Left colon (tissue), 2 donors: ENCODE data around the gene KRTAP5-6. TPM values are rescaled to one million over a fixed set of nuclear protein-coding genes. Genes with fewer than 3 reads are reported as not detected.

Source experiments
- ATAC-seq: fragments of 200-7000 bp; cut with Tn5 transposase; one replicate; pipeline ENCODE4 v1.9.1; 2020; ENCODE audit warnings: mild to moderate bottlenecking, moderate library complexity
- DNase-seq, 2 donors: peaks; one replicate each; pipeline ENCODE4 v3.0.0-alpha.2; 2020
- intact Hi-C, 2 donors: fragments of 100-400 bp; cut with DNase I in 1 of 2; cut with micrococcal nuclease in 1 of 2; formaldehyde crosslinking; loops; one replicate each; pipeline versions ENCODE4 v1.11.2 to v1.14.0; 2022; cut with DNase I, micrococcal nuclease
- total RNA-seq, 2 donors: library from RNA; stranded (reverse); fragmentation: NEBNext Ultra II Directional; extraction: Animal tissue kit (Norgen Biotek cat#: 25700); gene quantifications; one replicate each; pipeline ENCODE4 v1.2.1, GENCODE V29; 2021
- donor health status: DM: no; HTN: no; CAD: no.
- donor health status: DM: yes; HTN: yes; CAD: no.

The KRTAP5-6 gene
- total RNA-seq, 2 donors from 2014 or later, result not detected

- DNase-seq (no peak), ATAC-seq (no peak)
- intact Hi-C loops, result loop anchor here in 1 of 2 donors (5.0 kb wide), 1 partner anchor 139 kb away; the partner anchor contains the start of gene SYT8
Observed at GRCh38 chr11:1692708-1693326, 4.2 kb upstream of the KRTAP5-6 start.

DNA sequence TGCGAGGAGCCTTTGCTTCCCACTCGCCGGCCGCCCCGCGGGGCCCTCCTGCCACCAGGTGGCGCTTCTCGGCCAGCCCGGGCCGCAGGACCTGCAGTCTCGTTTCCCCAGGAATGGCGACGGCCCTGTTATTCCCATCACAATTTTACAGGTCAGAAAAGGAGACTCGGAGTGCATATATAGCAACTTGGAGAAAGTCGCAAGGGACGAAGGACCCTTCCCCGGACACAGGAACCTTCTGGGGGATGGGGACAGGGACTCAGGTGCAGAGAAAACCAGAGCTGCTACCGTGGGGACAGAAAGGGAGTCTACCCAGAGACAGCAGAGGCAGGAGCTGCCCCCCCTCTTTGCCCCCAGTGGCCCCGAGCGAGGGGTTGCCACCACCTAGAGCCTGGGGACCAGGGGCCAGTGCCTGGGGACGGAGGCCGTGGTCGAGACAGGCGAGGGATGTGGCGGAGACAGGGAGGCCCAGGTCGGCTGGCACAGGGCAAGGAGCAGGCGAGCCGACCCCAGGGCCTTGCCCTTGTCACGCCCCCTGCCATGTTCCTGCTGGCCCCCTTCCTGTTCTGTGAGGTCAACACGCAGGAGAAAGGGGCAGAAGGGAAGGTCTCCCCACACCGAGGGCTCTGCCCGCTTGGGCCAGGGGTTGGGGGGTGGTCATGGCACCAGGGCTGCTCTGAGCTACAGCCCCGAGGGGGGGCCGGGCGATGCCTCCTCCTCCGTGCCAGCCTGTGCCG, 3.5 kb upstream of the KRTAP5-6 start:
- peak; percentile 55 to 80 for DNase-seq
- intact Hi-C loops, result loop anchor here (2.0 to 5.0 kb wide), 2 partner anchors 139 kb away; partner anchors contain the start of gene SYT8 (in 1 of the 2)
- ATAC-seq, result peak; percentile 81

- intact Hi-C loops, result loop anchor here (2.0 to 5.0 kb wide), 2 partner anchors 138 to 139 kb away; partner anchors contain the start of gene SYT8 (in 1 of the 2)
- DNase-seq (peak; percentile 78 to 96), ATAC-seq (peak; percentile 94)
Observed at GRCh38 chr11:1694064-1694845, 2.7 kb upstream of the KRTAP5-6 start.

GRCh38 chr11:1694846-1695547, 2.0 kb upstream of the KRTAP5-6 start:
- DNase-seq (no peak), ATAC-seq (no peak)

GRCh38 chr11:1695548-1696108, 1.4 kb upstream of the KRTAP5-6 start:
- DNase-seq (no peak), ATAC-seq (no peak)
- intact Hi-C loops, result loop anchor here in 1 of 2 donors (2.0 kb wide), 1 partner anchor 137 kb away; no protein-coding TSS in a partner anchor

More at GRCh38 chr11:1694846-1695547, 2.0 kb upstream of the KRTAP5-6 start:
- intact Hi-C loops, result loop anchor here (2.0 to 5.0 kb wide), 2 partner anchors 137 to 138 kb away; partner anchors contain the start of gene SYT8 (in 1 of the 2)

GRCh38 chr11:1699771-1700170, 2.8 kb downstream of the KRTAP5-6 start:
- intact Hi-C loops, result no loop called here
- DNase-seq, result no peak
- ATAC-seq, result no peak

DNA sequence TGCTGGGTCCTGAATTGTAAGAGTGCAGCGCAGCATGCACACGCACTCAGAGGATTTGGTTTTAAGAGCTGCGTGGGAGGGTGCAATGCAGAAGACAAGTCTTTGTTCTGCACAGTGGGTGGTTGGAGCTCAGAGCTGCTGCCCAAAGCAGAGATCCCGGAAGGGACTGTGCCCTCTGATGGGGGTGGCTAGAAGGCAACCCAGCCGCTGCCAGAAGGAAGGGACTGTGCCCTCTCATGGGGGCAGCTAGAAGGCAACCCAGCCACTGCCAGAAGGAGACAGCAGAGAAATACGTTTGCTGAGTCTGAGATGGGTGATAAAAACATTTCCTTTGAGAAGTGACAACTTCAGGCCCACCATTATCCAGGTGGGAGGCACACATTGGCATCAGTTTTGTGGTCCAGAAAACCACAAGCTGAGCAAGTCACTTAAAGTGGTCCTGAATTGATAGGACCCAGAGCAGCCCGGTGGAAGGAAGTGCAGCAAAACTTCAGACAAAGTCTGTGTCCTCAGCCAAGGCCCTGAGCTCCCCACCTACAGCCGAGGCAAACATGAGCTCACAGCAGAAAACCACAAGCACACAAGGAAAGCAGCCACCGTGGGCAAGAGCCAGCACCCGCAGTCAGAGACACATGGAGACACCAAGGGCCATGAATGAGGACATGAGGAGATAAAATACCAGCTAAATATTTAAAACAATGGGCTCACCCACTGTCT, 4.3 kb downstream of the KRTAP5-6 start:
- DNase-seq, result no peak
- intact Hi-C loops, result no loop called here

GRCh38 chr11:1702506-1702905, 5.5 kb downstream of the KRTAP5-6 start:
- DNase-seq, result no peak
- intact Hi-C loops, result no loop called here
- ATAC-seq, result no peak

More for the DNA sequence above, 4.3 kb downstream of the KRTAP5-6 start:
- no peak for ATAC-seq

DNA sequence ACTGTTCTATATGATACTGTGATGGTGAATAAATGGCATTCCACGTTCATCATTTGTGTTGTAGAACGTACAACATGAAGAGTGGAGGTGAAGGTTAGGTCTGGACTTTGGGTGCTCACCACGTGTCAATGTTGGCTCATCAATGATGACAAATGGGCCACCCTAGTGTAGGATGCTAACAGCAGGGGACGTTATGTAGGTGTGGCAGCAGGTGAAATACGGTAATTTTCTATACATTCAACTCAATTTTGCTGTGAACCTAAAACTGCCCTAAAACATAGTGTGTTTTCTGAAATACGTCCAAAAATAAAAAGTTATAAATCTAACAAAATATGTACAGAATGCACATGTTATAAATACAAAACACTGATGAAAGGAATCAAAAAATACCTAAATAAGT, 6.2 kb downstream of the KRTAP5-6 start:
- ATAC-seq (no peak), DNase-seq (no peak)
- intact Hi-C loops, result no loop called here

- DNase-seq (no peak), ATAC-seq (no peak)
- intact Hi-C loops, result no loop called here
Observed at GRCh38 chr11:1705126-1706052, 8.4 kb downstream of the KRTAP5-6 start.

DNA sequence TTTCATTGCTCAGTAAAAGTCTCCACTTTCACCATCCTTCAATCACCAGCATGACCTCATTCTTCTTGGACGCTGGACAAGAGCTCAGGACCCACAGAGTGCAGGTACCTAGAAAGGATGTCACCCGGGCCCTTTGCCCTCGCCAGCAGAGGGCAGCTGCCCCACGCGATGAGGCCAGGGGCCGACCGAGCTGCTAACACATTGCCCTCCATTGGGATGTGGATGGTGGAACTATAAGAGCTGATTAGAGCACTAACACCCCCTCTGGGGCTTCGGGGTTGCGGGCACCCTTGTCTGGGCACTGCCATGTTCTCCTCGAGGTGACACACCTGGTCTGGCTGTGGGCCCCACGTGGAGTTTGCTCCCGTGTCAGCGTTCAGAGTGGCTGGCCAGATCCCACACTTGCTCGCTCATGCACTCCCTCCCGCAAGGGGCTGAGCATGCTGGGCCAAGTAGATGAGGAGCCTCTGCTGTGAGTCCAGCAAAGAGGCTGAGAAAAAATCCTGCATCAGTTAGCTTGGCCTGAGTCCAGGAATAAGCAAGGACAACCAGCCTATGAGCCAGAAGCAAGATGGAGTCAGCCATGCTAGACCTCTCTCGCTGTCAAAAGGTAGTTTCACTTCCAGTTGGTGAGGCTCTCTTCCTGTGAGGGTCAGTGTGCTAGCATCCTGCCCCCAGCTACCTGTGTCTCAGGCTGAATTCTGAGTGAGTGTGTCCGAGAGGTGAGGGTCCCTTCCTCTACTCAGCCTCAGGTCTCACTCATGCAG, 9.8 kb downstream of the KRTAP5-6 start:
- intact Hi-C loops, result no loop called here
- ATAC-seq, result peak; percentile 51
- DNase-seq, result peak in 1 of 2 donors; percentile 25

- intact Hi-C loops, result no loop called here
- DNase-seq (no peak), ATAC-seq (no peak)
Observed at GRCh38 chr11:1707751-1708150, 10.8 kb downstream of the KRTAP5-6 start.

DNA sequence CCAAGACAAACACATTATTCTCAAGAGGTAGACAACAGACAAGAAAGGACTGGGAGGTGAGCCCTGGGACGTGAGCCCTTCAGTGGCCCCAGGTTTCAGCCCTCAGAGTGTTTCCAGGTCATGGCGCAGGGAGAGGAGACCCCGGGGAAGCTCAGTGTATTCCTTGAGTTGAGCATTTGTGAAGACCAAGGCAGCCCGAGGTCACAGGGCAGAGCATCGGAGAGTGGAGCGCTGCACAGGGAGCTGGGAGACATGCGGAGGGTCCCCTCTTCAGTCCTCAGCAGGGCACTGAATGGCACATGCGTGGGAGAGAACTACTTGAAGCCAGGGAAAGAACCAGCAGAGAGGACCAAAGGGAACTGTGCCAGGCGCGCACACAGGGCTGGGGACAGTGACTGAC, 11.7 kb downstream of the KRTAP5-6 start:
- intact Hi-C loops, result no loop called here
- ATAC-seq (no peak), DNase-seq (no peak)

- intact Hi-C loops, result no loop called here
- ATAC-seq (no peak), DNase-seq (no peak)
Observed at GRCh38 chr11:1714908-1715885, 18.2 kb downstream of the KRTAP5-6 start.

- intact Hi-C loops, result no loop called here
- ATAC-seq (no peak), DNase-seq (no peak)
Observed at GRCh38 chr11:1717745-1718144, 20.8 kb downstream of the KRTAP5-6 start.
